Stomach smooth muscle (tissue), 2 donors: ENCODE measurements around the gene CROT.

ENCODE experiments used
- H3K27ac ChIP-seq: one replicate; pipeline ENCODE4 v1.7.0; 2013; ENCODE audit warnings: mild to moderate bottlenecking, low read length, inconsistent platforms
- H3K27me3 ChIP-seq, 2 donors: one replicate each; pipeline ENCODE4 v1.7.0; 2013; ENCODE audit warnings: low read length in 2 of 2; ENCODE audit not compliant: insufficient read depth in 2 of 2, control insufficient read depth in 1 of 2
- H3K36me3 ChIP-seq, 2 donors: one replicate each; pipeline ENCODE4 v1.7.0; 2013; ENCODE audit warnings: low read length in 2 of 2; ENCODE audit not compliant: control insufficient read depth in 2 of 2, insufficient read depth in 2 of 2
- H3K4me1 ChIP-seq: one replicate; pipeline ENCODE4 v1.7.0; 2013; ENCODE audit warnings: low read length; ENCODE audit not compliant: control insufficient read depth, insufficient read depth
- H3K4me3 ChIP-seq, 2 donors: one replicate each; pipeline ENCODE4 v1.7.0; 2013; ENCODE audit warnings: low read length in 2 of 2
- H3K9ac ChIP-seq, 2 donors: one replicate each; pipeline ENCODE4 v1.7.0; 2013; ENCODE audit warnings: low read length in 2 of 2, mild to moderate bottlenecking in 1 of 2
- H3K9me3 ChIP-seq, 2 donors: one replicate each; pipeline ENCODE4 v1.7.0; 2013; ENCODE audit warnings: low read length in 2 of 2; ENCODE audit not compliant: control insufficient read depth in 2 of 2
- donor health status: healthy.
- donor health status: Pancreatic carcinoma.

The CROT gene

GRCh38 chr7:87325576-87326370, 19.7 kb upstream of the CROT start:
- H3K27ac ChIP-seq: no peak overlapping the region
- peaks cover 14 to 30% of the 10 kb centered on the region in 2 donors for H3K9me3 ChIP-seq
- no peak overlapping the region for H3K9ac ChIP-seq
- H3K4me3 ChIP-seq: no peak overlapping the region
- no peaks in the 10 kb centered on the region for H3K27me3 ChIP-seq
- no peaks in the 10 kb centered on the region for H3K4me1 ChIP-seq
- H3K36me3 ChIP-seq: peaks cover 7 to 9% of the 10 kb centered on the region in 2 donors

GRCh38 chr7:87328281-87328680, 17.2 kb upstream of the CROT start:
- Histone ChIP-seq H3K27ac (no peak overlapping the region), H3K27me3 (no peaks in the 10 kb centered on the region), H3K9ac (no peak overlapping the region), H3K36me3 (peaks cover 7 to 8% of the 10 kb centered on the region in 2 donors), H3K4me3 (no peak overlapping the region), H3K9me3 (peaks cover 14 to 33% of the 10 kb centered on the region in 2 donors), H3K4me1 (no peaks in the 10 kb centered on the region)

GRCh38 chr7:87330316-87330715, 15.1 kb upstream of the CROT start:
- Histone ChIP-seq H3K36me3 (peaks cover 4 to 6% of the 10 kb centered on the region in 2 donors), H3K9ac (no peak overlapping the region), H3K9me3 (peaks cover 14 to 33% of the 10 kb centered on the region in 2 donors)

GRCh38 chr7:87330942-87331341, 14.5 kb upstream of the CROT start:
- Histone ChIP-seq H3K36me3 (peaks cover 4 to 6% of the 10 kb centered on the region in 2 donors), H3K27ac (no peak overlapping the region), H3K4me3 (no peak overlapping the region), H3K9me3 (peaks cover 14 to 33% of the 10 kb centered on the region in 2 donors), H3K9ac (no peak overlapping the region), H3K27me3 (no peaks in the 10 kb centered on the region), H3K4me1 (no peaks in the 10 kb centered on the region)

More at GRCh38 chr7:87330316-87330715, 15.1 kb upstream of the CROT start:
- Histone ChIP-seq H3K27ac (no peak overlapping the region), H3K27me3 (no peaks in the 10 kb centered on the region), H3K4me3 (no peak overlapping the region), H3K4me1 (no peaks in the 10 kb centered on the region)

GRCh38 chr7:87331687-87332252, 13.7 kb upstream of the CROT start:
- Histone ChIP-seq H3K36me3 (peaks cover 4 to 6% of the 10 kb centered on the region in 2 donors), H3K27me3 (no peaks in the 10 kb centered on the region), H3K4me1 (no peaks in the 10 kb centered on the region), H3K9me3 (peaks cover 13 to 33% of the 10 kb centered on the region in 2 donors), H3K27ac (no peak overlapping the region), H3K4me3 (no peak overlapping the region), H3K9ac (no peak overlapping the region)

GRCh38 chr7:87332321-87332720, 13.1 kb upstream of the CROT start:
- H3K36me3 ChIP-seq: peaks cover 4 to 6% of the 10 kb centered on the region in 2 donors
- H3K9ac ChIP-seq: no peak overlapping the region
- no peak overlapping the region for H3K27ac ChIP-seq
- peaks cover 9 to 30% of the 10 kb centered on the region in 2 donors for H3K9me3 ChIP-seq
- H3K4me3 ChIP-seq: no peak overlapping the region
- no peaks in the 10 kb centered on the region for H3K27me3 ChIP-seq
- no peaks in the 10 kb centered on the region for H3K4me1 ChIP-seq

- Histone ChIP-seq H3K9ac (no peak overlapping the region), H3K4me3 (no peak overlapping the region), H3K4me1 (no peaks in the 10 kb centered on the region), H3K27ac (no peak overlapping the region), H3K9me3 (peaks cover 0 to under 1% of the 10 kb centered on the region in 2 donors), H3K36me3 (peaks cover 3 to 4% of the 10 kb centered on the region in 2 donors), H3K27me3 (no peaks in the 10 kb centered on the region)
These were observed 9.3 kb upstream of the CROT start for GRCh38 chr7:87336136-87336535.

- Histone ChIP-seq H3K27ac (no peak overlapping the region), H3K4me3 (no peak overlapping the region), H3K4me1 (no peaks in the 10 kb centered on the region), H3K9ac (no peak overlapping the region), H3K9me3 (no peaks in the 10 kb centered on the region), H3K27me3 (no peaks in the 10 kb centered on the region), H3K36me3 (peaks cover 5 to 6% of the 10 kb centered on the region in 2 donors)
These were observed 8.1 kb upstream of the CROT start for GRCh38 chr7:87337331-87337730.

- no peaks in the 10 kb centered on the region for H3K9me3 ChIP-seq
- no peaks in the 10 kb centered on the region for H3K4me1 ChIP-seq
- H3K4me3 ChIP-seq: no peak overlapping the region
- H3K27ac ChIP-seq: no peak overlapping the region
- no peak overlapping the region for H3K9ac ChIP-seq
- no peaks in the 10 kb centered on the region for H3K27me3 ChIP-seq
- H3K36me3 ChIP-seq: peaks cover 5 to 6% of the 10 kb centered on the region in 2 donors
These were observed 6.0 kb upstream of the CROT start for GRCh38 chr7:87339373-87339897.

GRCh38 chr7:87341441-87341840, 4.0 kb upstream of the CROT start:
- no peak overlapping the region for H3K27ac ChIP-seq

GRCh38 chr7:87342231-87342630, 3.2 kb upstream of the CROT start:
- H3K4me3 ChIP-seq: no peak overlapping the region
- no peaks in the 10 kb centered on the region for H3K27me3 ChIP-seq
- no peaks in the 10 kb centered on the region for H3K4me1 ChIP-seq
- no peaks in the 10 kb centered on the region for H3K9me3 ChIP-seq
- H3K27ac ChIP-seq: no peak overlapping the region
- H3K9ac ChIP-seq: no peak overlapping the region
- peaks cover 5 to 6% of the 10 kb centered on the region in 2 donors for H3K36me3 ChIP-seq

More at GRCh38 chr7:87341441-87341840, 4.0 kb upstream of the CROT start:
- Histone ChIP-seq H3K4me3 (no peak overlapping the region), H3K4me1 (no peaks in the 10 kb centered on the region), H3K36me3 (peaks cover 5 to 6% of the 10 kb centered on the region in 2 donors), H3K9me3 (no peaks in the 10 kb centered on the region), H3K9ac (no peak overlapping the region), H3K27me3 (no peaks in the 10 kb centered on the region)
